ENCODE results near the gene GDF2. TPM values are rescaled to one million over a fixed set of nuclear protein-coding genes. Genes with fewer than 3 reads are reported as not detected.

Gene GDF2
- total RNA-seq, 4 donors from 2014 or later: not detected

GRCh38 chr10:47321521-47322195 lies 596 bp upstream of the GDF2 start:
- DNase-seq (no peak), ATAC-seq (no peak)
- Histone ChIP-seq H3K4me3 (no peak overlapping the region), H3K27ac (no peak overlapping the region), H3K27me3 (no peaks in the 10 kb centered on the region), H3K9me3 (no peaks in the 10 kb centered on the region), H3K4me1 (no peaks in the 10 kb centered on the region), H3K36me3 (no peaks in the 10 kb centered on the region)
- TF ChIP-seq CTCF (IDR thresholded peaks at IDR 0.05 in 4 of 5, conservative IDR thresholded peaks at IDR 0.05 in 1 of 5) (no peak), POLR2A (IDR thresholded peaks at IDR 0.05) (no peak)
- intact Hi-C loops (cut with DNase I; ENCODE audit: low total_unique reads): no loop called here
- in situ Hi-C loops (cut with MboI; ENCODE audit: low sequenced_read_pairs in 4 of 4): no loop called here

- Histone ChIP-seq H3K4me3 (no peak overlapping the region), H3K9me3 (no peaks in the 10 kb centered on the region), H3K27ac (no peak overlapping the region), H3K27me3 (no peaks in the 10 kb centered on the region), H3K4me1 (no peaks in the 10 kb centered on the region), H3K36me3 (no peaks in the 10 kb centered on the region)
- DNase-seq (no peak), ATAC-seq (no peak)
- TF ChIP-seq CTCF (IDR thresholded peaks at IDR 0.05 in 4 of 5, conservative IDR thresholded peaks at IDR 0.05 in 1 of 5) (no peak), POLR2A (IDR thresholded peaks at IDR 0.05) (no peak)
- intact Hi-C loops (cut with DNase I; ENCODE audit: low total_unique reads) (no loop called here), in situ Hi-C loops (cut with MboI; ENCODE audit: low sequenced_read_pairs in 4 of 4) (no loop called here)
Observed at GRCh38 chr10:47323087-47323486, 833 bp downstream of the GDF2 start.

- DNase-seq (no peak), ATAC-seq (no peak)
- in situ Hi-C loops (cut with MboI; ENCODE audit: low sequenced_read_pairs in 4 of 4) (no loop called here), intact Hi-C loops (cut with DNase I; ENCODE audit: low total_unique reads) (no loop called here)
- no peaks in the 10 kb centered on the region for H3K36me3 ChIP-seq
- no peak overlapping the region for H3K27ac ChIP-seq
- TF ChIP-seq POLR2A (IDR thresholded peaks at IDR 0.05): no peak
- no peak for TF ChIP-seq CTCF (IDR thresholded peaks at IDR 0.05 in 4 of 5, conservative IDR thresholded peaks at IDR 0.05 in 1 of 5)
- H3K27me3 ChIP-seq: no peaks in the 10 kb centered on the region
- no peaks in the 10 kb centered on the region for H3K4me1 ChIP-seq
- no peak overlapping the region for H3K4me3 ChIP-seq
- no peaks in the 10 kb centered on the region for H3K9me3 ChIP-seq
Observed at GRCh38 chr10:47323636-47324296, 1.5 kb downstream of the GDF2 start.

GRCh38 chr10:47325303-47326291 lies 3.3 kb downstream of the GDF2 start:
- no peaks in the 10 kb centered on the region for H3K4me1 ChIP-seq
- H3K27me3 ChIP-seq: no peaks in the 10 kb centered on the region
- H3K36me3 ChIP-seq: no peaks in the 10 kb centered on the region
- H3K27ac ChIP-seq: no peak overlapping the region
- no peak for TF ChIP-seq CTCF (IDR thresholded peaks at IDR 0.05 in 4 of 5, conservative IDR thresholded peaks at IDR 0.05 in 1 of 5)
- no peak for TF ChIP-seq POLR2A (IDR thresholded peaks at IDR 0.05)
- in situ Hi-C loops (cut with MboI; ENCODE audit: low sequenced_read_pairs in 4 of 4): no loop called here
- ATAC-seq: no peak
- intact Hi-C loops (cut with DNase I; ENCODE audit: low total_unique reads): no loop called here
- no peak overlapping the region for H3K4me3 ChIP-seq
- H3K9me3 ChIP-seq: no peaks in the 10 kb centered on the region
- no peak for DNase-seq
